GM12878 (cell line): ENCODE data around the gene LRRC63. TPM values are rescaled to one million over a fixed set of nuclear protein-coding genes. Genes with fewer than 3 reads are reported as not detected.

Experiments
- ATAC-seq: fragments of 200-7000 bp; cut with Tn5 transposase; 3 replicates; pipeline ENCODE4 v1.9.1; 2020; ENCODE audit warnings: mild to moderate bottlenecking, moderate library complexity
- BruUV-seq: library from RNA; stranded (reverse); fragments of 400-500 nt; replicated peaks from 2 replicates; lab custom pipeline; 2021; lab: Mats Ljungman, UMichigan
- CTCF ChIA-PET: fragments of 300-600 bp; sonication (Branson Sonifier 250); formaldehyde crosslinking; extraction: SDS; loops from one replicate; lab custom pipeline; 2021; ENCODE audit warnings: inconsistent platforms; lab: Yijun Ruan, JAX
- POLR2A ChIA-PET: fragments of 350-600 bp; formaldehyde crosslinking; extraction: SDS; loops from one replicate; lab custom pipeline; 2021; ENCODE audit warnings: inconsistent platforms; lab: Charles Lee
- RAD21 ChIA-PET: fragments of 300-600 bp; sonication (Branson Sonifier 250); formaldehyde crosslinking; loops from one replicate; lab custom pipeline; 2023; ENCODE audit warnings: antibody characterized with exemption; ENCODE audit not compliant: unreplicated experiment; lab: Charles Lee
- SMC1A ChIA-PET: fragments of 300-600 bp; sonication (Branson Sonifier 250); formaldehyde crosslinking; loops from one replicate; lab custom pipeline; 2023; ENCODE audit not compliant: unreplicated experiment, uncharacterized antibody; lab: Charles Lee
- DNase-seq: peaks from one replicate; pipeline ENCODE4 v3.0.0-alpha.2; 2011; ENCODE audit warnings: low read depth, low spot score
- FAIRE-seq: peaks from 3 replicates; lab custom pipeline; 2011; peaks lifted over from hg19 to GRCh38; lab: Jason Lieb, UNC
- H2AFZ ChIP-seq: 2 replicates; pipeline ENCODE4 v1.6.0; 2011; ENCODE audit warnings: low read depth, low read length, control low read depth; ENCODE audit not compliant: control insufficient read depth
- H3K27ac ChIP-seq: 2 replicates; pipeline ENCODE4 v1.5.1; 2011; ENCODE audit warnings: control low read depth; ENCODE audit not compliant: control insufficient read depth, insufficient read depth
- H3K27me3 ChIP-seq, 2 experiments: replicated peaks in 1 of 2; 2 replicates each; pipeline versions ENCODE4 v1.6.0 to v1.6.1; 2011; ENCODE audit warnings: low read length in 1 of 2; ENCODE audit not compliant: control insufficient read depth in 2 of 2, insufficient read depth in 2 of 2
- H3K36me3 ChIP-seq, 2 experiments: 2 replicates each; pipeline ENCODE4 v1.5.1; 2011; ENCODE audit warnings: low read length in 1 of 2; ENCODE audit not compliant: control insufficient read depth in 2 of 2, insufficient read depth in 2 of 2
- H3K4me1 ChIP-seq: 2 replicates; pipeline ENCODE4 v1.6.1; 2011; ENCODE audit warnings: mild to moderate bottlenecking, low read length, moderate library complexity, mixed read lengths; ENCODE audit not compliant: control insufficient read depth, insufficient read depth
- H3K4me2 ChIP-seq: 2 replicates; pipeline ENCODE4 v1.6.0; 2011; ENCODE audit warnings: control low read depth; ENCODE audit not compliant: control insufficient read depth, insufficient read depth
- H3K4me3 ChIP-seq: fragments of 200-600 bp; sonication (generic); 2 replicates; pipeline ENCODE4 v1.5.1; 2016
- H3K79me2 ChIP-seq: 2 replicates; pipeline ENCODE4 v1.6.0; 2011; ENCODE audit warnings: low read length; ENCODE audit not compliant: control insufficient read depth, insufficient read depth
- H3K9ac ChIP-seq: 2 replicates; pipeline ENCODE4 v1.8.0; 2011; ENCODE audit warnings: low read length, control low read depth, mixed read lengths; ENCODE audit not compliant: control insufficient read depth, insufficient read depth
- H3K9me3 ChIP-seq: replicated peaks from 3 replicates; pipeline ENCODE4 v1.5.1; 2011; ENCODE audit warnings: mild to moderate bottlenecking, low read length; ENCODE audit not compliant: control insufficient read depth, insufficient read depth
- H4K20me1 ChIP-seq: 2 replicates; pipeline ENCODE4 v1.6.0; 2011; ENCODE audit not compliant: control insufficient read depth, insufficient read depth
- CBX3 ChIP-seq: fragments of 200-600 bp; sonication (generic); IDR thresholded peaks from 2 replicates; pipeline ENCODE4 v1.6.1; 2016; ENCODE audit warnings: low read depth, borderline replicate concordance
- JUNB ChIP-seq: IDR thresholded peaks from 2 replicates; pipeline ENCODE4 v1.6.1; 2016; ENCODE audit warnings: antibody characterized with exemption, mild to moderate bottlenecking
- MTA2 ChIP-seq: fragments of 450-650 bp; IDR thresholded peaks from 2 replicates; pipeline ENCODE4 v1.6.1; 2016; ENCODE audit warnings: low read depth, mild to moderate bottlenecking, moderate library complexity
- POLR2AphosphoS5 ChIP-seq: IDR thresholded peaks from 2 replicates; pipeline ENCODE4 v1.6.1; 2011; ENCODE audit warnings: mild to moderate bottlenecking, low read length, inconsistent platforms
- SMAD1 ChIP-seq: fragments of 450-650 bp; IDR thresholded peaks from 2 replicates; pipeline ENCODE4 v1.6.1; 2018; ENCODE audit warnings: mild to moderate bottlenecking, low read depth; ENCODE audit not compliant: partially characterized antibody
- TCF7 ChIP-seq: IDR thresholded peaks from 2 replicates; pipeline ENCODE4 v1.6.1; 2014; ENCODE audit warnings: antibody characterized with exemption, borderline replicate concordance
- YBX1 ChIP-seq: fragments of 450-650 bp; IDR thresholded peaks from 2 replicates; pipeline ENCODE4 v1.6.1; 2016; ENCODE audit warnings: antibody characterized with exemption
- ZBED1 ChIP-seq: IDR thresholded peaks from 2 replicates; pipeline ENCODE4 v1.6.1; 2016; ENCODE audit warnings: borderline replicate concordance
- ZBTB11 ChIP-seq: fragments of 450-650 bp; formaldehyde crosslinking; IDR thresholded peaks from 2 replicates; pipeline ENCODE4 v1.5.0; 2022; ENCODE audit warnings: mild to moderate bottlenecking, missing genetic modification characterization
- WGBS: methylation state at CpG from one replicate; pipeline ENCODE4 v1.1.6; 2016; ENCODE audit warnings: low lambda C conversion rate; ENCODE audit not compliant: insufficient replicate concordance, insufficient coverage; ENCODE audit errors: missing lambda C conversion rate; 5-methylcytosine and 5-hydroxymethylcytosine counted together
- in situ Hi-C: fragments of 300-500 bp; cut with MboI; formaldehyde crosslinking; loops from 9 replicates; pipeline ENCODE4 v1.14.3; 2018; ENCODE audit warnings: mixed read lengths
- intact Hi-C: fragments of 100-400 bp; cut with micrococcal nuclease; formaldehyde crosslinking; loops from one replicate; pipeline ENCODE4 v1.14.2; 2022; ENCODE audit not compliant: unreplicated experiment
- polyA plus RNA-seq, 11 experiments: library from polyadenylated mRNA; depleted of rRNA in 4 of 11; unstranded in 6 of 11; stranded (reverse) in 5 of 11; fragments of >200 nt; fragmentation: Nextera tagmentation in 4 of 11; fragmentation: Illumina TruSeq in 1 of 11; extraction: Ambion mirVana in 4 of 11; extraction: Trizol in 1 of 11; gene quantifications; 1 replicate in 1 of 11; 2 replicates in 10 of 11; pipeline versions ENCODE4 v1.2.1 to v1.2.3, GENCODE V29; 2011 to 2016; ENCODE audit warnings: inconsistent platforms in 2 of 11, missing spikeins in 2 of 11, low read depth in 1 of 11
- total RNA-seq, 4 experiments: library from RNA; depleted of rRNA in 3 of 4; stranded (reverse); fragments of >200 nt in 3 of 4; fragmentation: Illumina TruSeq in 1 of 4; extraction: Trizol in 1 of 4; gene quantifications; 2 replicates each; pipeline versions ENCODE4 v1.2.1 to v1.2.3, GENCODE V29; 2013 to 2021

LRRC63 gene
- total and polyA plus RNA-seq, 10 of the 15 experiments (the other 5 are each of a cell fraction or from before 2014, with no cell fraction given): 0.34 to 0.98 (median 0.76) TPM; not detected in 1

- 5% methylated on average over 1 of the region's 1 CpG for WGBS
- no peaks in the 10 kb centered on the region for H3K27me3 ChIP-seq
- H3K9ac ChIP-seq: no peak overlapping the region
- H2AFZ ChIP-seq: no peak overlapping the region
- peaks cover 12% of the 10 kb centered on the region for H3K9me3 ChIP-seq
- intact Hi-C loops: no loop called here
- H3K79me2 ChIP-seq: no peaks in the 10 kb centered on the region
- TF ChIP-seq SMAD1 (no peak), CBX3 (no peak), POLR2AphosphoS5 (no peak), TCF7 (no peak), ZBED1 (no peak), ZBTB11 (CRISPR knock-in tag) (no peak), MTA2 (no peak), YBX1 (no peak), JUNB (no peak)
- SMC1A ChIA-PET: interaction anchor here (1.4 to 1.6 kb wide), 2 partner anchors 8 to 35 kb away, joined by 3 to 5 read pairs; no protein-coding TSS in a partner anchor
- POLR2A ChIA-PET: no interaction called here
- RAD21 ChIA-PET: no interaction called here
- no peaks in the 10 kb centered on the region for H3K4me1 ChIP-seq
- H3K27ac ChIP-seq: no peak overlapping the region
- H4K20me1 ChIP-seq: no peaks in the 10 kb centered on the region
- no peak overlapping the region for H3K4me3 ChIP-seq
- ATAC-seq (no peak), FAIRE-seq (no peak), DNase-seq (no peak)
- CTCF ChIA-PET: interaction anchor here (0.5 to 1.0 kb wide), 2 partner anchors 19 to 57 kb away, joined by 3 to 4 read pairs; no protein-coding TSS in a partner anchor
- in situ Hi-C loops: no loop called here
- H3K4me2 ChIP-seq: no peak overlapping the region
- no peaks in the 10 kb centered on the region for H3K36me3 ChIP-seq
- BruUV-seq: no TSS peak
Measured at GRCh38 chr13:46235286-46235685, 23.6 kb downstream of the LRRC63 start.
